GM23338 (cell line): ENCODE measurements around the gene RYR2. TPM values are rescaled to one million over a fixed set of nuclear protein-coding genes. Genes with fewer than 3 reads are reported as not detected.

Source experiments
- ATAC-seq: fragments of 200-7000 bp; cut with Tn5 transposase; 3 replicates; pipeline ENCODE4 v1.9.1; 2020
- DNase-seq: peaks from one replicate; pipeline ENCODE4 v3.0.0-alpha.2; 2015; ENCODE audit warnings: low spot score
- H2AFZ ChIP-seq: fragments of 200-600 bp; sonication (generic); 2 replicates; pipeline ENCODE4 v1.8.0; 2016; ENCODE audit warnings: antibody characterized with exemption, mild to moderate bottlenecking, moderate library complexity
- H3F3A ChIP-seq: fragments of 200-600 bp; sonication (generic); replicated peaks from 2 replicates; pipeline ENCODE4 v1.8.0; 2017; ENCODE audit warnings: antibody characterized with exemption, mixed run types, low read depth
- H3K27ac ChIP-seq: fragments of 200-600 bp; sonication (generic); 2 replicates; pipeline ENCODE4 v1.6.1; 2016; ENCODE audit warnings: low read depth
- H3K27me3 ChIP-seq: fragments of 200-600 bp; sonication (generic); 2 replicates; pipeline ENCODE4 v1.8.0; 2016; ENCODE audit warnings: mild to moderate bottlenecking, mixed run types, moderate library complexity; ENCODE audit not compliant: insufficient read depth
- H3K36me3 ChIP-seq: fragments of 200-600 bp; sonication (generic); 2 replicates; pipeline ENCODE4 v1.8.0; 2016; ENCODE audit warnings: mild to moderate bottlenecking; ENCODE audit not compliant: insufficient read depth
- H3K4me1 ChIP-seq: fragments of 200-600 bp; sonication (generic); 2 replicates; pipeline ENCODE4 v1.8.0; 2016; ENCODE audit warnings: mild to moderate bottlenecking, moderate library complexity; ENCODE audit not compliant: insufficient read depth
- H3K4me2 ChIP-seq: fragments of 200-600 bp; sonication (generic); 2 replicates; pipeline ENCODE4 v1.7.1; 2017; ENCODE audit warnings: mixed run types
- H3K4me3 ChIP-seq: fragments of 200-600 bp; sonication (generic); 2 replicates; pipeline ENCODE4 v1.6.1; 2016; ENCODE audit warnings: mixed run types
- H3K79me2 ChIP-seq: fragments of 200-600 bp; sonication (generic); replicated peaks from 2 replicates; pipeline ENCODE4 v1.8.0; 2017; ENCODE audit warnings: mild to moderate bottlenecking; ENCODE audit not compliant: insufficient read depth
- H3K9me2 ChIP-seq: fragments of 200-600 bp; sonication (generic); 2 replicates; pipeline ENCODE4 v1.8.0; 2017; ENCODE audit not compliant: insufficient read depth
- H4K20me1 ChIP-seq: fragments of 200-600 bp; sonication (generic); replicated peaks from 2 replicates; pipeline ENCODE4 v1.8.0; 2017; ENCODE audit warnings: mild to moderate bottlenecking; ENCODE audit not compliant: insufficient read depth
- H3K27ac Mint-ChIP-seq: 2 replicates; pipeline ENCODE4 v1.8.0; 2020; ENCODE audit warnings: inconsistent platforms, mild to moderate bottlenecking, moderate library complexity, mixed read lengths
- H3K27me3 Mint-ChIP-seq: 3 replicates; pipeline ENCODE4 v1.8.0; 2022; ENCODE audit warnings: low read depth, mild to moderate bottlenecking, moderate library complexity, mixed read lengths, inconsistent platforms; ENCODE audit not compliant: insufficient read depth, poor library complexity
- H3K36me3 Mint-ChIP-seq: 3 replicates; pipeline ENCODE4 v1.8.0; 2021; ENCODE audit warnings: low read depth, mild to moderate bottlenecking, inconsistent platforms, moderate library complexity, mixed read lengths
- H3K4me1 Mint-ChIP-seq: 3 replicates; pipeline ENCODE4 v1.8.0; 2020; ENCODE audit warnings: mild to moderate bottlenecking, inconsistent platforms, mixed read lengths
- H3K4me3 Mint-ChIP-seq: 3 replicates; pipeline ENCODE4 v1.8.0; 2021; ENCODE audit warnings: moderate library complexity, mild to moderate bottlenecking, inconsistent platforms, mixed read lengths
- H3K9me3 Mint-ChIP-seq: 3 replicates; pipeline ENCODE4 v1.8.0; 2020; ENCODE audit warnings: moderate library complexity, mild to moderate bottlenecking, inconsistent platforms, mixed read lengths
- CTCF ChIP-seq, 2 experiments: fragments of 200-600 bp in 1 of 2; sonication (generic) in 1 of 2; conservative IDR thresholded peaks; 2 replicates each; pipeline versions ENCODE4 v1.5.1 to v1.6.1; 2016 to 2017; ENCODE audit warnings: antibody characterized with exemption in 2 of 2, low read depth in 2 of 2, mild to moderate bottlenecking in 2 of 2, moderate library complexity in 1 of 2
- ETS1 ChIP-seq: IDR thresholded peaks from 2 replicates; pipeline ENCODE4 v1.6.1; 2016; ENCODE audit warnings: antibody characterized with exemption
- EZH2 ChIP-seq: fragments of 200-600 bp; sonication (generic); IDR thresholded peaks from one replicate; pipeline ENCODE4 v1.8.0; 2017; ENCODE audit warnings: antibody characterized with exemption, mild to moderate bottlenecking, low read depth; ENCODE audit not compliant: unreplicated experiment
- EZH2phosphoT487 ChIP-seq: fragments of 200-600 bp; sonication (generic); IDR thresholded peaks from one replicate; pipeline ENCODE4 v1.8.1; 2018; ENCODE audit warnings: antibody characterized with exemption; ENCODE audit not compliant: unreplicated experiment
- JUNB ChIP-seq: IDR thresholded peaks from one replicate; pipeline ENCODE4 v1.6.1; 2016; ENCODE audit warnings: antibody characterized with exemption; ENCODE audit not compliant: unreplicated experiment
- NANOG ChIP-seq: IDR thresholded peaks from 2 replicates; pipeline ENCODE4 v1.6.1; 2016; ENCODE audit warnings: antibody characterized with exemption, borderline replicate concordance
- POLR2AphosphoS5 ChIP-seq: IDR thresholded peaks from 2 replicates; pipeline ENCODE4 v1.6.1; 2016; ENCODE audit warnings: antibody characterized with exemption, low read depth
- REST ChIP-seq: IDR thresholded peaks from one replicate; pipeline ENCODE4 v1.6.1; 2018; ENCODE audit warnings: antibody characterized with exemption; ENCODE audit not compliant: unreplicated experiment
- STAT1 ChIP-seq: IDR thresholded peaks from one replicate; pipeline ENCODE4 v1.6.1; 2016; ENCODE audit warnings: antibody characterized with exemption; ENCODE audit not compliant: unreplicated experiment
- ZNF114 ChIP-seq: fragments of 250-450 bp; sonication (Bioruptor Pico); IDR thresholded peaks from 2 replicates; pipeline ENCODE4 v1.5.0; 2020; ENCODE audit warnings: mild to moderate bottlenecking, moderate library complexity
- ZNF331 ChIP-seq: fragments of 250-450 bp; sonication (Bioruptor Pico); IDR thresholded peaks from 2 replicates; pipeline ENCODE4 v1.5.0; 2020; ENCODE audit warnings: low read depth, mild to moderate bottlenecking, moderate library complexity
- ZNF462 ChIP-seq: fragments of 250-450 bp; sonication (Bioruptor Pico); IDR thresholded peaks from 2 replicates; pipeline ENCODE4 v1.5.0; 2020; ENCODE audit warnings: mild to moderate bottlenecking, moderate library complexity
- polyA plus RNA-seq: library from polyadenylated mRNA; unstranded; fragments of >200 nt; fragmentation: Nextera tagmentation; extraction: Ambion mirVana; gene quantifications from 2 replicates; pipeline ENCODE4 v1.2.1, GENCODE V29; 2016
- total RNA-seq: library from RNA; depleted of rRNA; stranded (reverse); fragments of >200 nt; shearing (Covaris generic); gene quantifications from 2 replicates; pipeline ENCODE4 v1.2.3, GENCODE V29; 2014

The RYR2 gene
- total and polyA plus RNA-seq, 2 experiments from 2014 or later: 8.9 to 10.0 TPM

GRCh38 chr1:237640966-237641365, 599.0 kb downstream of the RYR2 start:
- no peaks in the 10 kb centered on the region for H3K79me2 ChIP-seq
- H3K27me3 ChIP-seq: no peaks in the 10 kb centered on the region
- H3F3A ChIP-seq: no peaks in the 10 kb centered on the region
- Mint-ChIP-seq H3K36me3 (no peaks in the 10 kb centered on the region; the same call in 1 of the 3 replicates), H3K4me1 (no peaks in the 10 kb centered on the region), H3K27me3 (no peaks in the 10 kb centered on the region), H3K27ac (no peak overlapping the region), H3K9me3 (no peaks in the 10 kb centered on the region), H3K4me3 (no peak overlapping the region)
- no peak overlapping the region for H3K4me3 ChIP-seq
- no peak for ATAC-seq
- H3K9me2 ChIP-seq: no peaks in the 10 kb centered on the region
- no peaks in the 10 kb centered on the region for H3K4me1 ChIP-seq
- no peak overlapping the region for H3K27ac ChIP-seq
- H4K20me1 ChIP-seq: no peaks in the 10 kb centered on the region; the same call in 1 of the 2 replicates
- H3K36me3 ChIP-seq: peaks cover 8% of the 10 kb centered on the region; the same call in 1 of the 2 replicates
- H2AFZ ChIP-seq: no peak overlapping the region
- TF ChIP-seq POLR2AphosphoS5: no peak
- TF ChIP-seq EZH2: no peak
- TF ChIP-seq EZH2phosphoT487: no peak
- no peak for TF ChIP-seq ZNF114 (CRISPR knock-in tag)
- no peak for TF ChIP-seq STAT1
- TF ChIP-seq ETS1: no peak
- TF ChIP-seq ZNF462 (CRISPR knock-in tag): no peak
- no peak for TF ChIP-seq ZNF331 (CRISPR knock-in tag)
- no peak for TF ChIP-seq CTCF (conservative IDR thresholded peaks at IDR 0.05; ENCODE audit: low read depth in 2 of 2)
- TF ChIP-seq JUNB: no peak
- TF ChIP-seq REST: no peak
- no peak for TF ChIP-seq NANOG
- no peak for DNase-seq
- no peak overlapping the region for H3K4me2 ChIP-seq
